Glutamatergic neuron (in vitro differentiated cells): ENCODE results near the gene ZNF570. TPM values are rescaled to one million over a fixed set of nuclear protein-coding genes. Genes with fewer than 3 reads are reported as not detected.

Experiments
- DNase-seq: peaks from one replicate; pipeline ENCODE4 v3.0.0; 2022
- H3K27ac Mint-ChIP-seq: one replicate; pipeline ENCODE4 v1.8.0; 2020; ENCODE audit warnings: mild to moderate bottlenecking, mixed read lengths, inconsistent platforms; ENCODE audit not compliant: unreplicated experiment
- H3K27me3 Mint-ChIP-seq: one replicate; pipeline ENCODE4 v1.8.0; 2020; ENCODE audit warnings: mild to moderate bottlenecking, moderate library complexity, mixed read lengths, inconsistent platforms; ENCODE audit not compliant: unreplicated experiment
- H3K36me3 Mint-ChIP-seq: one replicate; pipeline ENCODE4 v1.8.0; 2020; ENCODE audit warnings: mild to moderate bottlenecking, mixed read lengths, inconsistent platforms; ENCODE audit not compliant: unreplicated experiment
- H3K4me1 Mint-ChIP-seq: one replicate; pipeline ENCODE4 v1.8.0; 2020; ENCODE audit warnings: mild to moderate bottlenecking, low read depth, mixed read lengths, inconsistent platforms; ENCODE audit not compliant: unreplicated experiment
- H3K4me3 Mint-ChIP-seq: one replicate; pipeline ENCODE4 v1.8.0; 2020; ENCODE audit warnings: mild to moderate bottlenecking, mixed read lengths, inconsistent platforms; ENCODE audit not compliant: unreplicated experiment
- H3K9me3 Mint-ChIP-seq: one replicate; pipeline ENCODE4 v1.8.0; 2020; ENCODE audit warnings: mild to moderate bottlenecking, moderate library complexity, mixed read lengths, inconsistent platforms; ENCODE audit not compliant: unreplicated experiment
- CTCF ChIP-seq: fragments of 200-600 bp; sonication (generic); IDR thresholded peaks from one replicate; pipeline ENCODE4 v1.5.0; 2021; ENCODE audit not compliant: partially characterized antibody, unreplicated experiment
- long read RNA-seq: library from polyadenylated mRNA; unstranded; transcript quantifications from one replicate; pipeline ENCODE4 v2.0.0, GENCODE V29; 2020; ENCODE audit not compliant: unreplicated experiment
- total RNA-seq: library from RNA; stranded (reverse); fragmentation: NEBNext Ultra II Directional; extraction: Animal tissue kit (Norgen Biotek cat#: 25700); gene quantifications from one replicate; pipeline ENCODE4 v1.2.1, GENCODE V29; 2021; ENCODE audit not compliant: unreplicated experiment

ZNF570 gene
- 14.5 TPM for total RNA-seq
- long read RNA-seq, full-length matches to known transcripts: 1 of 1 reads
- long read RNA-seq, partial matches to known transcripts: 0 of 1 reads
- long read RNA-seq, other reads (novel, unspliced or antisense): 0 of 1 reads

DNA sequence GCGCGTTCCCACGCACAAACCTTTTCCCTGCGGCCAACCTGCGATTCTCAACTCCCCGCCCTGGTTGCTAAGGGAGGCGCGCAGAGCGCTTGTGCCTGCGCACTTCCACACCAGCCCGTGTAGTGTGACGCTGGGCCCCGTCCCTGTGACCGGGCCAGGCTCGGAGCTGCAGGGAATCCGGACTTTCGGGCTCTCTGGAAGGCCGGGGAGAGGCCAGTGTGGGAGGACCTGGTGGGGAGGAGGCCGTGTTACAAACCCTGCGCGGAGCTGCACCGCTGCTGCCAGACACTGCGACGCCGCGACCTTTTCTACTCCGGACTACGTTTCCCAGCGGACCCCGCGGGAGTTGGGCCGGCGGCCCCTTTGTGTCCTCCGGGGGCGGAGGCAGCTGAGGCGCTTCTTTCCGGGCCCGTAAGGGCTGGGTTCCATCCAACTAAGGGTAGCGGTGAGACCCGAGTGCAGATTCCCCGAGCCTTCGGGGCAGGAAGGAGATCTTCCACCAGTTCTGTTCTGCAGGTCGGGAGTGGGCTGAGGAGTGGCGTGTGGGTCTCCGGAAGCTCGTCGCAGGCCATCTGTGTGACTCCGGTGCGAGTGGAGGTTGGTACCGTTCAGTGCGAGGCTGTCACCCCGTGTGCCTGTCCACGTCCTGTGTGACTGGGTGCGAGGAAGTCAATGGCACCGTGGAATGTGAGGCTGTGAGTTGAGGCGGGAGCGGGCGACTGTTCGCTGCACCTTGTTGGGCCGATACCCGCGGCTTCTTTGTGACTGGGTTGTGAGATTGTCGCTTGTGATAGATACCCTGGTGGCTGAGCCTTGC, at the start of gene ZNF570:
Gene ZNF570 (plus strand): TSS at position 396 of the 817 bp plus-strand sequence. CDS start 999 bp downstream, outside the sequence.
- TF ChIP-seq CTCF: no peak
- Mint-ChIP-seq H3K4me3 (peak within 1 kb of the TSS; percentile 97), H3K27ac (peak within 1 kb of the TSS; percentile 95), H3K27me3 (peaks cover 10% of the 10 kb centered on the region), H3K36me3 (peaks cover 27% of the 10 kb centered on the region), H3K4me1 (peaks cover 17% of the 10 kb centered on the region), H3K9me3 (peaks cover 26% of the 10 kb centered on the region)
- DNase-seq: peak; percentile 93

GRCh38 chr19:37452500-37453245, 16.5 kb upstream of the ZNF570 start:
- Mint-ChIP-seq H3K9me3 (peaks cover 51% of the 10 kb centered on the region), H3K27ac (no peak overlapping the region), H3K4me3 (no peak overlapping the region), H3K27me3 (peaks cover 2% of the 10 kb centered on the region), H3K36me3 (peaks cover 84% of the 10 kb centered on the region), H3K4me1 (no peaks in the 10 kb centered on the region)
- no peak for TF ChIP-seq CTCF
- DNase-seq: no peak

GRCh38 chr19:37466277-37466797, 2.8 kb upstream of the ZNF570 start:
- Mint-ChIP-seq H3K4me1 (peaks cover 17% of the 10 kb centered on the region), H3K4me3 (peak overlapping the region; percentile 97), H3K27ac (peak overlapping the region; percentile 68), H3K27me3 (peaks cover 10% of the 10 kb centered on the region), H3K9me3 (peaks cover 26% of the 10 kb centered on the region), H3K36me3 (peaks cover 27% of the 10 kb centered on the region)
- TF ChIP-seq CTCF: no peak
- no peak for DNase-seq

- DNase-seq: peak; percentile 83
- peak within 1 kb of the TSS; percentile 97 for H3K4me3 Mint-ChIP-seq
- H3K36me3 Mint-ChIP-seq: peaks cover 27% of the 10 kb centered on the region
- peaks cover 26% of the 10 kb centered on the region for H3K9me3 Mint-ChIP-seq
- H3K27ac Mint-ChIP-seq: peak within 1 kb of the TSS; percentile 68
- H3K4me1 Mint-ChIP-seq: peaks cover 17% of the 10 kb centered on the region
- H3K27me3 Mint-ChIP-seq: peaks cover 10% of the 10 kb centered on the region
- TF ChIP-seq CTCF: no peak
Observed at GRCh38 chr19:37466798-37467607, 2.2 kb upstream of the ZNF570 start, which contains the start of gene ZNF569. Gene ZNF569, minus strand, starts transcription at chr19:37467444. Its CDS starts 22,523 bp downstream, at chr19:37444921.
